ACC112 (cell line): ENCODE data around the gene SLC43A3.

ENCODE experiments used
- H2AFZ ChIP-seq: fragments of 200-600 bp; sonication (generic); one replicate; pipeline ENCODE4 v1.6.0; 2017; ENCODE audit warnings: antibody characterized with exemption, low read length; ENCODE audit not compliant: unreplicated experiment
- H3K27ac ChIP-seq: fragments of 200-600 bp; sonication (generic); 2 replicates; pipeline ENCODE4 v1.5.1; 2014; ENCODE audit warnings: low read depth, mild to moderate bottlenecking, antibody characterized with exemption, low read length, moderate library complexity
- H3K27me3 ChIP-seq: fragments of 200-600 bp; sonication (generic); 2 replicates; pipeline ENCODE4 v1.6.1; 2014; ENCODE audit warnings: mild to moderate bottlenecking, antibody characterized with exemption, low read length, moderate library complexity, mixed read lengths; ENCODE audit not compliant: insufficient read depth
- H3K36me3 ChIP-seq: fragments of 200-600 bp; sonication (generic); 2 replicates; pipeline ENCODE4 v1.6.1; 2016; ENCODE audit warnings: mild to moderate bottlenecking, antibody characterized with exemption, low read length, moderate library complexity, mixed read lengths; ENCODE audit not compliant: insufficient read depth
- H3K4me1 ChIP-seq: fragments of 200-600 bp; sonication (generic); one replicate; pipeline ENCODE4 v1.6.1; 2016; ENCODE audit warnings: low read length, mixed read lengths; ENCODE audit not compliant: insufficient read depth, unreplicated experiment, control insufficient read depth
- H3K4me3 ChIP-seq: fragments of 200-600 bp; sonication (generic); 2 replicates; pipeline ENCODE4 v1.5.1; 2014; ENCODE audit warnings: mild to moderate bottlenecking, low read depth, low read length
- H3K79me2 ChIP-seq: fragments of 200-600 bp; sonication (generic); one replicate; pipeline ENCODE4 v1.6.0; 2016; ENCODE audit warnings: low read length; ENCODE audit not compliant: control insufficient read depth, unreplicated experiment, insufficient read depth

SLC43A3 gene

GRCh38 chr11:57426929-57427726 is at the start of gene SLC43A3:
SLC43A3 (minus strand) TSS chr11:57427121; CDS start chr11:57426172, 949 bp downstream.
- peak within 1 kb of the TSS; percentile 87 for H3K4me3 ChIP-seq
- H3K27me3 ChIP-seq = no peaks in the 10 kb centered on the region
- H3K79me2 ChIP-seq = peaks cover 40% of the 10 kb centered on the region
- peaks cover 17% of the 10 kb centered on the region for H3K36me3 ChIP-seq
- H3K27ac ChIP-seq = peak within 1 kb of the TSS; percentile 96
- H2AFZ ChIP-seq = peak within 1 kb of the TSS; percentile 61
- H3K4me1 ChIP-seq = peaks cover 46% of the 10 kb centered on the region

GRCh38 chr11:57476047-57476756 is 49.3 kb upstream of the SLC43A3 start:
- peaks cover 35% of the 10 kb centered on the region for H3K27me3 ChIP-seq
- no peaks in the 10 kb centered on the region for H3K4me1 ChIP-seq
- no peaks in the 10 kb centered on the region for H3K36me3 ChIP-seq
- no peak overlapping the region for H3K27ac ChIP-seq
- peak overlapping the region; percentile 70 for H3K4me3 ChIP-seq
- peak overlapping the region; percentile 51 for H2AFZ ChIP-seq
- no peaks in the 10 kb centered on the region for H3K79me2 ChIP-seq

GRCh38 chr11:57475671-57476046 is 48.7 kb upstream of the SLC43A3 start:
- Histone ChIP-seq H3K79me2 (no peaks in the 10 kb centered on the region), H3K4me3 (peak overlapping the region; percentile 70), H2AFZ (no peak overlapping the region), H3K27me3 (peaks cover 35% of the 10 kb centered on the region), H3K27ac (no peak overlapping the region), H3K4me1 (no peaks in the 10 kb centered on the region), H3K36me3 (no peaks in the 10 kb centered on the region)

- Histone ChIP-seq H3K4me1 (no peaks in the 10 kb centered on the region), H2AFZ (no peak overlapping the region), H3K27me3 (peaks cover 35% of the 10 kb centered on the region), H3K36me3 (no peaks in the 10 kb centered on the region), H3K79me2 (no peaks in the 10 kb centered on the region), H3K27ac (no peak overlapping the region), H3K4me3 (no peak overlapping the region)
Measured at GRCh38 chr11:57475191-57475590, 48.3 kb upstream of the SLC43A3 start.

GRCh38 chr11:57474803-57475115 is 47.8 kb upstream of the SLC43A3 start:
- H3K79me2 ChIP-seq = no peaks in the 10 kb centered on the region
- no peak overlapping the region for H3K27ac ChIP-seq
- peaks cover 35% of the 10 kb centered on the region for H3K27me3 ChIP-seq
- no peaks in the 10 kb centered on the region for H3K36me3 ChIP-seq
- no peaks in the 10 kb centered on the region for H3K4me1 ChIP-seq
- no peak overlapping the region for H2AFZ ChIP-seq
- H3K4me3 ChIP-seq = no peak overlapping the region

GRCh38 chr11:57474017-57474802 is 47.3 kb upstream of the SLC43A3 start:
- H3K79me2 ChIP-seq = no peaks in the 10 kb centered on the region
- no peak overlapping the region for H2AFZ ChIP-seq
- no peak overlapping the region for H3K4me3 ChIP-seq
- H3K27me3 ChIP-seq = peaks cover 35% of the 10 kb centered on the region
- no peaks in the 10 kb centered on the region for H3K4me1 ChIP-seq
- no peaks in the 10 kb centered on the region for H3K36me3 ChIP-seq
- no peak overlapping the region for H3K27ac ChIP-seq

GRCh38 chr11:57473285-57473841 is 46.4 kb upstream of the SLC43A3 start:
- Histone ChIP-seq H3K27ac (no peak overlapping the region), H3K27me3 (peaks cover 35% of the 10 kb centered on the region), H3K4me3 (no peak overlapping the region), H3K4me1 (no peaks in the 10 kb centered on the region), H3K36me3 (no peaks in the 10 kb centered on the region), H2AFZ (no peak overlapping the region), H3K79me2 (no peaks in the 10 kb centered on the region)

- H3K4me3 ChIP-seq = no peak overlapping the region
- H3K27me3 ChIP-seq = peaks cover 19% of the 10 kb centered on the region
- no peaks in the 10 kb centered on the region for H3K36me3 ChIP-seq
- H3K27ac ChIP-seq = no peak overlapping the region
- H3K4me1 ChIP-seq = no peaks in the 10 kb centered on the region
- no peaks in the 10 kb centered on the region for H3K79me2 ChIP-seq
- no peak overlapping the region for H2AFZ ChIP-seq
Measured at GRCh38 chr11:57471496-57471895, 44.6 kb upstream of the SLC43A3 start.

- no peak overlapping the region for H2AFZ ChIP-seq
- no peaks in the 10 kb centered on the region for H3K27me3 ChIP-seq
- no peaks in the 10 kb centered on the region for H3K36me3 ChIP-seq
- H3K27ac ChIP-seq = no peak overlapping the region
- no peak overlapping the region for H3K4me3 ChIP-seq
- H3K79me2 ChIP-seq = no peaks in the 10 kb centered on the region
- no peaks in the 10 kb centered on the region for H3K4me1 ChIP-seq
Measured at GRCh38 chr11:57469268-57469667, 42.3 kb upstream of the SLC43A3 start.

GRCh38 chr11:57468276-57468675 is 41.4 kb upstream of the SLC43A3 start:
- H3K36me3 ChIP-seq = no peaks in the 10 kb centered on the region
- no peaks in the 10 kb centered on the region for H3K27me3 ChIP-seq
- no peak overlapping the region for H3K4me3 ChIP-seq
- H2AFZ ChIP-seq = no peak overlapping the region
- no peaks in the 10 kb centered on the region for H3K79me2 ChIP-seq
- no peak overlapping the region for H3K27ac ChIP-seq
- no peaks in the 10 kb centered on the region for H3K4me1 ChIP-seq
